Measurements from ENCODE around the gene WDR7. TPM values are rescaled to one million over a fixed set of nuclear protein-coding genes. Genes with fewer than 3 reads are reported as not detected.

WDR7 gene
- total RNA-seq, 6 experiments from 2014 or later: 10.4 to 18.8 (median 15.3) TPM

DNA sequence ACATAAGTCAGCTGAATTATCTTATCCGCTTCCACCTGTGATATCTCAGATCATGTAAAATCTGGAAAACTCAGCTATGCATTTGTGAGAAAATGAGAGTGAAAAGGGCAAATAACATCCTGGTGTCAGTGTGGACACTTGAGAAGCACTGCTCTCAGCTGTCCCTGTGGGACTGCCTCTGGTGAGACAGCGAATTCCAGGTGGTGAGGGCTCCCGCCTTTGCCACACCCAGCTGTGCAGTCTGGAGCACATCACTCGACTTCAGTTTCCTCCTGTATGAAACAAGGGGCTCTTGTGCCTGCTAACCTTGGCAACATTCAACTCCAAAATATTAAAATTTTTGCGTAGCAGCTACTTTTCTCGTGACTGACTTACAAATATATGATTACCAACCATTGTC lies 300.9 kb downstream of the WDR7 start:
- Histone ChIP-seq H3K36me3 (peaks cover 0 to 1% (median 0%) of the 10 kb centered on the region in 4 donors), H3K27me3 (no peaks in the 10 kb centered on the region), H3K4me1 (peaks cover 0 to 4% (median 0%) of the 10 kb centered on the region in 4 donors), H3K9me3 (no peaks in the 10 kb centered on the region), H3K27ac (no peak overlapping the region), H3K4me3 (no peak overlapping the region)
- DNase-seq: no peak
- TF ChIP-seq, protein P1, sequence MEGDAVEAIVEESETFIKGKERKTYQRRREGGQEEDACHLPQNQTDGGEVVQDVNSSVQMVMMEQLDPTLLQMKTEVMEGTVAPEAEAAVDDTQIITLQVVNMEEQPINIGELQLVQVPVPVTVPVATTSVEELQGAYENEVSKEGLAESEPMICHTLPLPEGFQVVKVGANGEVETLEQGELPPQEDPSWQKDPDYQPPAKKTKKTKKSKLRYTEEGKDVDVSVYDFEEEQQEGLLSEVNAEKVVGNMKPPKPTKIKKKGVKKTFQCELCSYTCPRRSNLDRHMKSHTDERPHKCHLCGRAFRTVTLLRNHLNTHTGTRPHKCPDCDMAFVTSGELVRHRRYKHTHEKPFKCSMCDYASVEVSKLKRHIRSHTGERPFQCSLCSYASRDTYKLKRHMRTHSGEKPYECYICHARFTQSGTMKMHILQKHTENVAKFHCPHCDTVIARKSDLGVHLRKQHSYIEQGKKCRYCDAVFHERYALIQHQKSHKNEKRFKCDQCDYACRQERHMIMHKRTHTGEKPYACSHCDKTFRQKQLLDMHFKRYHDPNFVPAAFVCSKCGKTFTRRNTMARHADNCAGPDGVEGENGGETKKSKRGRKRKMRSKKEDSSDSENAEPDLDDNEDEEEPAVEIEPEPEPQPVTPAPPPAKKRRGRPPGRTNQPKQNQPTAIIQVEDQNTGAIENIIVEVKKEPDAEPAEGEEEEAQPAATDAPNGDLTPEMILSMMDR (IDR thresholded peaks at IDR 0.05): no peak
- no peak for TF ChIP-seq POLR2A (IDR thresholded peaks at IDR 0.05)
- WGBS (ENCODE audit: insufficient coverage, low coverage, low lambda C conversion rate, missing lambda C conversion rate): 85% methylated on average over 4 of the region's 6 CpGs
- intact Hi-C loops (cut with DNase I): no loop called here
- no peak for ATAC-seq

DNA sequence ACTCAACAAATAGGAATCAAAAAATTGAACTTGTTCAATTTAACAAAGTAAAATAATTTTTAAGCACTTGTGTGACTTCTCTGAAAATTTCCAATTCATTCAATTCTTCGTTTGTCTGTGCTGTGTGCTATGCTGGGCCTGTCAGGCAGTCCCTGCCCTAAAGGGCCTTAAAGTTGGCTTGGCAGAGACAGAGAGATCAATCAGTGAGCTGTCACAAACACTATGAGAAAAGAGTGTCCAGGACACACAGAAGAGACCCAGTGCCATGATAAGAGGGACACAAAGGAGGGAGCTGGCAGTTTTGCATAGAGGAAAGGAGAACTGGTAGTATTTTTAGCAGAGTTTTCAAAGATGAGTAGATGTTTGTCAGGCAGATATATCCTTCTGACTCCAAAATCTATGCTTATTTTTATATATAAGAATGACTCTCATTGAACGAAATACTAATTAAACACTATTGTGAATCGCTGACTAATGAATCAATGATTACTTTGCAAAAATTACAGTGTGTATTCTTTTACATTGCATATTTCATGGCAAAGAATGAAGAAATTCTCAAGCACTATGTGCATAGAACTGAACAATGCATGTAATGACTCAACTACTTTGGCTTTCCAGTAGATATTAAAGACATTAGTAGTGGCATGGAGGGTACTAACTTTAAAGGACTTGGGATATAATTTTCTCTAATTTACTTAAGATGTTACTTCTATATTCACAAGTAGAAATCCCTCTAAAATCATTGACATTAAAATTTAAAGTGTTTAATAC lies 302.5 kb downstream of the WDR7 start:
- TF ChIP-seq, protein P1 (IDR thresholded peaks at IDR 0.05): no peak
- no peak for TF ChIP-seq POLR2A (IDR thresholded peaks at IDR 0.05)
- WGBS (ENCODE audit: insufficient coverage, low coverage, low lambda C conversion rate, missing lambda C conversion rate): 94% methylated on average over 3 of the region's 3 CpGs
- Histone ChIP-seq H3K4me3 (no peak overlapping the region), H3K9me3 (no peaks in the 10 kb centered on the region), H3K36me3 (peaks cover 0 to 1% (median 0%) of the 10 kb centered on the region in 4 donors), H3K4me1 (peaks cover 0 to 4% (median 0%) of the 10 kb centered on the region in 4 donors), H3K27me3 (no peaks in the 10 kb centered on the region), H3K27ac (no peak overlapping the region)
- intact Hi-C loops (cut with DNase I): no loop called here
- DNase-seq (no peak), ATAC-seq (no peak)

DNA sequence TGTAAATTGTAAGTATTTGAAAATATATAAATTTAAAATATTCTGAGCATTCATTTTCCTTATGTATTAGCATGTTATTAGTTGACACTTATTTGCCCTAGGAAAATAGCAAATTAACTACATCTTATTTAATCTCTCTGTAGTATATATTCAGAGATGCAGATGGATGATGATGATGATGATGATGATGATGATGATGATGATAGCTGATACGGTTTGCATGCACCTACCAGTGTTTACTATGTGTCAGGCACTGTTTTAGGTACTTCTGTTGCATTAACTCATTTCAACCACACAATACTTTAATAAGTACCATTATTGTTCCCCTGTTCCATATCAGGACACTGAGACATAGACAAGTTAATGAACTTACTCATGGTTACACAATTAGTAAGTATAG lies 304.3 kb downstream of the WDR7 start:
- Histone ChIP-seq H3K36me3 (peaks cover 0 to under 1% (median 0%) of the 10 kb centered on the region in 4 donors), H3K9me3 (no peaks in the 10 kb centered on the region), H3K4me3 (no peak overlapping the region), H3K4me1 (no peaks in the 10 kb centered on the region), H3K27ac (no peak overlapping the region), H3K27me3 (no peaks in the 10 kb centered on the region)
- TF ChIP-seq, protein P1 (IDR thresholded peaks at IDR 0.05): no peak
- no peak for TF ChIP-seq POLR2A (IDR thresholded peaks at IDR 0.05)
- ATAC-seq (no peak), DNase-seq (no peak)
- intact Hi-C loops (cut with DNase I): no loop called here
- 86% methylated on average over 1 of the region's 1 CpG for WGBS (ENCODE audit: insufficient coverage, low coverage, low lambda C conversion rate, missing lambda C conversion rate)

DNA sequence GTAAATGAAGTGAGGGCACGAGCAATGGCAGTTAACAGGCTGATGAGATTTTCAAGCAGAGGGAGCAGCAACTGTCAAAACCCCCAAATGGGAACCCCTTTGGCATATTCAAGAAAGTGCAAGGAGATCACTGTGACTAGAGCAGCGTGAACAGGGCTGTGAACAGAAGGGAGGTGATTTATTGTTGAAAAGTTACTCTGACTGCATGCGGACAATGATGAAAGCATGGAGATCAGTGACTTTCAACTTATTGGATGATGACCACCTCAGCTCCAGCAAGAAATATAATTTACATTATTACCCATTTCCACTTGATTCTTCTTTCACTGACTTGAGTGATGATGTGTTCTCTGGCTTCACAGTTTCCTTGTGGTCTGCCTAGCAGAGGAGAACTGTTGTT lies 308.0 kb downstream of the WDR7 start:
- TF ChIP-seq, protein P1 (IDR thresholded peaks at IDR 0.05): no peak
- no peak for TF ChIP-seq POLR2A (IDR thresholded peaks at IDR 0.05)
- Histone ChIP-seq H3K9me3 (no peaks in the 10 kb centered on the region), H3K36me3 (no peaks in the 10 kb centered on the region), H3K27ac (no peak overlapping the region), H3K4me3 (no peak overlapping the region), H3K27me3 (no peaks in the 10 kb centered on the region), H3K4me1 (no peaks in the 10 kb centered on the region)
- intact Hi-C loops (cut with DNase I): no loop called here
- no peak for DNase-seq
- WGBS (ENCODE audit: insufficient coverage, low coverage, low lambda C conversion rate, missing lambda C conversion rate): 88% methylated on average over 3 of the region's 3 CpGs
- no peak for ATAC-seq
